Motor neuron (in vitro differentiated cells): ENCODE measurements around the gene NQO1. TPM values are rescaled to one million over a fixed set of nuclear protein-coding genes. Genes with fewer than 3 reads are reported as not detected.
"Not testable (repeated sequence)": the region's sequence is repeated elsewhere in the genome, so short reads cannot be mapped to it uniquely, and the experiment has no call there.

Source experiments
- ATAC-seq, 8 experiments: fragments of 200-7000 bp; cut with Tn5 transposase; replicated peaks in 6 of 8; 2 replicates each; pipeline ENCODE4 v1.8.0; 2021; ENCODE audit warnings: mild to moderate bottlenecking in 8 of 8, moderate library complexity in 8 of 8
- H3K27ac ChIP-seq, 2 donors: fragments of 250-450 bp; sonication (Bioruptor Pico); 2 replicates each; pipeline ENCODE4 v1.9.0; 2021; ENCODE audit warnings: antibody characterized with exemption in 2 of 2, mild to moderate bottlenecking in 2 of 2, moderate library complexity in 1 of 2
- H3K4me1 ChIP-seq, 2 donors: fragments of 250-450 bp; sonication (Bioruptor Pico); replicated peaks in 1 of 2; 2 replicates each; pipeline ENCODE4 v1.6.1; 2021; ENCODE audit warnings: antibody characterized with exemption in 2 of 2, mild to moderate bottlenecking in 2 of 2, moderate library complexity in 1 of 2
- H3K4me3 ChIP-seq, 5 donors: fragments of 250-450 bp; sonication (Bioruptor Pico); 2 replicates each; pipeline ENCODE4 v1.9.0; 2021; ENCODE audit warnings: antibody characterized with exemption in 5 of 5, mild to moderate bottlenecking in 5 of 5, moderate library complexity in 4 of 5
- WGBS, 10 experiments: fragments of 450-650 bp; shearing (Covaris generic); methylation state at CpG; one replicate each; pipeline ENCODE4 v1.0.0; 2022; 5-methylcytosine and 5-hydroxymethylcytosine counted together
- in situ Hi-C, 9 experiments: fragments of 400-800 bp; cut with MboI; loops; one replicate each; pipeline ENCODE4 v1.15.0; 2021; ENCODE audit warnings: low sequenced_read_pairs in 9 of 9, low pct_unique_long_range_greater_than_20kb in 2 of 9; ENCODE audit not compliant: unreplicated experiment in 9 of 9
- total RNA-seq, 8 experiments: library from RNA; unstranded; fragments of 300-600 nt; gene quantifications; 2 replicates each; pipeline versions ENCODE4 v1.2.3 to v1.2.4, GENCODE V29; 2022

The NQO1 gene
- total RNA-seq, 8 experiments from 2014 or later, result 4.1 to 120 (median 32.6) TPM

- peaks cover 7 to 11% of the 10 kb centered on the region in 2 donors for H3K4me1 ChIP-seq
- WGBS, 10 experiments, result 66 to 85% (median 78%) methylated on average over 1 to 11 of the region's 13 CpGs; no CpG with 5 or more reads in 3 of the 10 experiments
- ATAC-seq, H3K4me3 ChIP-seq, H3K27ac ChIP-seq: not testable (repeated sequence)
- in situ Hi-C loops, result loop anchor here in 1 of 9 experiments (25.0 kb wide), 1 partner anchor 370 kb away; the partner anchor contains the start of gene TERF2
Measured at GRCh38 chr16:69757375-69757774, 31.0 kb upstream of the NQO1 start.

GRCh38 chr16:69756705-69757104 lies 30.3 kb upstream of the NQO1 start:
- in situ Hi-C loops, result loop anchor here in 1 of 9 experiments (25.0 kb wide), 1 partner anchor 369 kb away; the partner anchor contains the start of gene TERF2
- H3K27ac ChIP-seq, result no peak overlapping the region
- 0 to 93% (median 80%) methylated on average over 1 to 8 of the region's 10 CpGs; no CpG with 5 or more reads in 5 of the 10 experiments for WGBS, 10 experiments
- no peak overlapping the region for H3K4me3 ChIP-seq
- H3K4me1 ChIP-seq, result peaks cover 7 to 9% of the 10 kb centered on the region in 2 donors
- no peak for ATAC-seq

- in situ Hi-C loops, result loop anchor here in 1 of 9 experiments (25.0 kb wide), 1 partner anchor 367 kb away; the partner anchor contains the start of gene TERF2
- 0 to 7% (median 0%) methylated on average over 3 to 16 of the region's 58 CpGs; no CpG with 5 or more reads in 4 of the 10 experiments for WGBS, 10 experiments
- Histone ChIP-seq H3K4me1 (peaks cover 6 to 7% of the 10 kb centered on the region in 2 donors), H3K4me3 (peak within 1 kb of the TSS; percentile 76 to 98 (median 92)), H3K27ac (peak within 1 kb of the TSS; percentile 73 to 85)
- peak; percentile 97 to 99 (median 99) for ATAC-seq
Measured at GRCh38 chr16:69754469-69755310, 28.3 kb upstream of the NQO1 start, which contains the start of gene NOB1. Gene NOB1 (minus strand): TSS chr16:69754926. CDS start chr16:69754910, 16 bp downstream.

- peak overlapping the region; percentile 76 to 98 (median 92) for H3K4me3 ChIP-seq
- peak overlapping the region; percentile 73 to 85 for H3K27ac ChIP-seq
- no peak for ATAC-seq
- 0 to 60% (median 19%) methylated on average over 1 to 3 of the region's 4 CpGs; no CpG with 5 or more reads in 2 of the 10 experiments for WGBS, 10 experiments
- peaks cover 6 to 7% of the 10 kb centered on the region in 2 donors for H3K4me1 ChIP-seq
- in situ Hi-C loops, result loop anchor here in 1 of 9 experiments (25.0 kb wide), 1 partner anchor 367 kb away; the partner anchor contains the start of gene TERF2
Measured at GRCh38 chr16:69754143-69754468, 27.7 kb upstream of the NQO1 start.

- Histone ChIP-seq H3K27ac (no peak overlapping the region), H3K4me3 (no peak overlapping the region), H3K4me1 (peaks cover 4 to 5% of the 10 kb centered on the region in 2 donors)
- ATAC-seq, result no peak
- 62 to 100% (median 94%) methylated on average over 1 to 10 of the region's 20 CpGs; no CpG with 5 or more reads in 1 of the 10 experiments for WGBS, 10 experiments
- in situ Hi-C loops, result loop anchor here in 1 of 9 experiments (25.0 kb wide), 1 partner anchor 337 kb away; the partner anchor contains the start of gene CYB5B
Measured at GRCh38 chr16:69748694-69749345, 22.5 kb upstream of the NQO1 start.

GRCh38 chr16:69747115-69747514 lies 20.8 kb upstream of the NQO1 start:
- Histone ChIP-seq H3K27ac (no peak overlapping the region), H3K4me1 (no peaks in the 10 kb centered on the region), H3K4me3 (no peak overlapping the region)
- in situ Hi-C loops, result loop anchor here in 1 of 9 experiments (25.0 kb wide), 1 partner anchor 335 kb away; the partner anchor contains the start of gene CYB5B
- 78 to 100% (median 96%) methylated on average over 1 to 8 of the region's 8 CpGs for WGBS, 10 experiments
- no peak for ATAC-seq

- ATAC-seq, result peak in 2 of 8 experiments; percentile 68 to 78
- WGBS, 10 experiments, result 67 to 100% (median 86%) methylated on average over 1 to 10 of the region's 10 CpGs; no CpG with 5 or more reads in 1 of the 10 experiments
- in situ Hi-C loops, result loop anchor here in 1 of 9 experiments (25.0 kb wide), 1 partner anchor 334 kb away; the partner anchor contains the start of gene CYB5B
- no peak overlapping the region for H3K4me3 ChIP-seq
- H3K27ac ChIP-seq, result no peak overlapping the region
- H3K4me1 ChIP-seq, result no peaks in the 10 kb centered on the region
Measured at GRCh38 chr16:69745959-69746358, 19.6 kb upstream of the NQO1 start.

GRCh38 chr16:69745232-69745612 lies 18.9 kb upstream of the NQO1 start:
- Histone ChIP-seq H3K27ac (no peak overlapping the region), H3K4me3 (no peak overlapping the region), H3K4me1 (no peaks in the 10 kb centered on the region)
- in situ Hi-C loops, result loop anchor here in 1 of 9 experiments (25.0 kb wide), 1 partner anchor 333 kb away; the partner anchor contains the start of gene CYB5B
- WGBS, 10 experiments, result 80 to 100% (median 96%) methylated on average over 1 to 8 of the region's 11 CpGs; no CpG with 5 or more reads in 2 of the 10 experiments
- ATAC-seq, result no peak

- ATAC-seq, result no peak
- no peak overlapping the region for H3K27ac ChIP-seq
- H3K4me3 ChIP-seq, result no peak overlapping the region
- H3K4me1 ChIP-seq, result no peaks in the 10 kb centered on the region
- in situ Hi-C loops, result loop anchor here in 1 of 9 experiments (25.0 kb wide), 1 partner anchor 332 kb away; the partner anchor contains the start of gene CYB5B
- WGBS, 10 experiments, result 87 to 100% (median 94%) methylated on average over 1 to 19 of the region's 35 CpGs; no CpG with 5 or more reads in 1 of the 10 experiments
Measured at GRCh38 chr16:69744363-69745231, 18.2 kb upstream of the NQO1 start.

GRCh38 chr16:69741951-69742904 lies 15.9 kb upstream of the NQO1 start:
- H3K4me1 ChIP-seq, result no peaks in the 10 kb centered on the region
- peak in 7 of 8 experiments; percentile 32 to 77 (median 49) for ATAC-seq
- no peak overlapping the region for H3K4me3 ChIP-seq
- in situ Hi-C loops, result loop anchor here in 1 of 9 experiments (25.0 kb wide), 1 partner anchor 330 kb away; the partner anchor contains the start of gene CYB5B
- no peak overlapping the region for H3K27ac ChIP-seq
- 5 to 100% (median 92%) methylated on average over 4 to 20 of the region's 41 CpGs; no CpG with 5 or more reads in 2 of the 10 experiments for WGBS, 10 experiments

- Histone ChIP-seq H3K4me3 (no peak overlapping the region), H3K27ac (no peak overlapping the region), H3K4me1 (no peaks in the 10 kb centered on the region)
- WGBS, 10 experiments, result 24 to 100% (median 84%) methylated on average over 2 to 8 of the region's 8 CpGs; no CpG with 5 or more reads in 1 of the 10 experiments
- in situ Hi-C loops, result loop anchor here in 1 of 9 experiments (25.0 kb wide), 1 partner anchor 329 kb away; the partner anchor contains the start of gene CYB5B
- ATAC-seq, result peak in 2 of 8 experiments; percentile 19 to 20
Measured at GRCh38 chr16:69741519-69741918, 15.2 kb upstream of the NQO1 start.
